ENCODE data around the gene C2. TPM values are rescaled to one million over a fixed set of nuclear protein-coding genes. Genes with fewer than 3 reads are reported as not detected.
"Not testable (repeated sequence)": the region's sequence is repeated elsewhere in the genome, so short reads cannot be mapped to it uniquely, and the experiment has no call there.

Gene C2
- polyA plus RNA-seq, 1 of the 3 experiments (the other 2 are of a cell fraction), result 0.43 TPM

GRCh38 chr6:31907158-31907813 lies 20.2 kb upstream of the C2 start:
- no peaks in the 10 kb centered on the region for H3K27me3 ChIP-seq (ENCODE audit: insufficient read depth)
- 69% methylated on average over 7 of the region's 7 CpGs for WGBS (ENCODE audit: low lambda C conversion rate)
- ChIA-PET CTCF (no interaction called here), POLR2A (interaction anchor here (0.6 kb wide), 1 partner anchor 1637 kb away, joined by 3 read pairs; no protein-coding TSS in a partner anchor)
- H3K27ac ChIP-seq (ENCODE audit: low read depth in 2 of 2, low read length in 1 of 2), result no peak overlapping the region
- H3K4me3 ChIP-seq (ENCODE audit: low read depth in 2 of 2, low read length in 1 of 2), result no peak overlapping the region
- DNase-seq, result no peak
- peaks cover 4 to 7% of the 10 kb centered on the region in 2 experiments; a peak in 1 of 4 replicates for H3K4me1 ChIP-seq (ENCODE audit: control insufficient read depth in 1 of 2, insufficient read depth in 2 of 2, low read depth in 1 of 2, low read length in 1 of 2)
- no peaks in the 10 kb centered on the region for H3K9me3 ChIP-seq
- TF ChIP-seq MEF2A (IDR thresholded peaks at IDR 0.05; ENCODE audit: borderline replicate concordance, low read depth) (no peak), GABPA (IDR thresholded peaks at IDR 0.05; ENCODE audit: low read depth) (no peak), POLR2AphosphoS5 (IDR thresholded peaks at IDR 0.05; ENCODE audit: low read depth, low read length) (no peak), CTCF (IDR thresholded peaks at IDR 0.05) (no peak), ZBTB33 (IDR thresholded peaks at IDR 0.05; ENCODE audit: borderline replicate concordance, low read depth) (no peak), USF1 (IDR thresholded peaks at IDR 0.05; ENCODE audit: borderline replicate concordance, low read depth) (no peak), TAF1 (IDR thresholded peaks at IDR 0.05; ENCODE audit: borderline replicate concordance, low read depth, low read length) (no peak), NRF1 (IDR thresholded peaks at IDR 0.05; ENCODE audit: low read depth, low read length) (no peak), FOXM1 (IDR thresholded peaks at IDR 0.05; ENCODE audit: low read depth) (no peak), TEAD4 (IDR thresholded peaks at IDR 0.05; ENCODE audit: borderline replicate concordance, insufficient read depth) (no peak)
- no peak overlapping the region for H3K4me2 ChIP-seq
- no peaks in the 10 kb centered on the region for H4K20me1 ChIP-seq (ENCODE audit: insufficient read depth)
- H3K79me2 ChIP-seq (ENCODE audit: insufficient read depth), result no peaks in the 10 kb centered on the region
- no peaks in the 10 kb centered on the region for H3K9me2 ChIP-seq
- peaks cover 33% of the 10 kb centered on the region for H3F3A ChIP-seq (replicated peaks; ENCODE audit: insufficient read depth)
- no peak overlapping the region for H3K9ac ChIP-seq
- H2AFZ ChIP-seq (ENCODE audit: low read depth), result no peak overlapping the region
- no peaks in the 10 kb centered on the region for H3K36me3 ChIP-seq (replicated peaks in 1 of 2; ENCODE audit: control insufficient read depth in 1 of 2, insufficient read depth in 2 of 2, low read length in 1 of 2)

GRCh38 chr6:31908255-31908654 lies 19.3 kb upstream of the C2 start:
- H3K4me2 ChIP-seq; H3K9me2 ChIP-seq; DNase-seq; POLR2A ChIA-PET; H3K79me2 ChIP-seq (ENCODE audit: insufficient read depth); H3K4me1 ChIP-seq (ENCODE audit: control insufficient read depth in 1 of 2, insufficient read depth in 2 of 2, low read depth in 1 of 2, low read length in 1 of 2); H3K9me3 ChIP-seq; H2AFZ ChIP-seq (ENCODE audit: low read depth); H3K9ac ChIP-seq; H3K36me3 ChIP-seq (replicated peaks in 1 of 2; ENCODE audit: control insufficient read depth in 1 of 2, insufficient read depth in 2 of 2, low read length in 1 of 2); H3K27me3 ChIP-seq (ENCODE audit: insufficient read depth); H3K4me3 ChIP-seq (ENCODE audit: low read depth in 2 of 2, low read length in 1 of 2); H4K20me1 ChIP-seq (ENCODE audit: insufficient read depth): not testable (repeated sequence)
- peak overlapping the region in 1 of 2 experiments; percentile 2; a peak in 1 of 4 replicates for H3K27ac ChIP-seq (ENCODE audit: low read depth in 2 of 2, low read length in 1 of 2)
- CTCF ChIA-PET, result interaction anchor here (1.4 kb wide), 1 partner anchor 44 kb away, joined by 8 read pairs; no protein-coding TSS in a partner anchor
- WGBS (ENCODE audit: low lambda C conversion rate), result 57% methylated on average over 5 of the region's 5 CpGs
- peaks cover 25% of the 10 kb centered on the region for H3F3A ChIP-seq (replicated peaks; ENCODE audit: insufficient read depth)

Measured in SK-N-SH (cell line).